WERI-Rb-1 (cell line): ENCODE measurements around the gene GGT5.
"Not testable (repeated sequence)": the region's sequence is repeated elsewhere in the genome, so short reads cannot be mapped to it uniquely, and the experiment has no call there.

Experiments used
- DNase-seq: peaks from one replicate; pipeline ENCODE4 v3.0.0-alpha.2; 2020
- H3K27ac ChIP-seq: fragments of 250-450 bp; sonication (Bioruptor Pico); 2 replicates; pipeline ENCODE4 v1.5.1; 2020; ENCODE audit warnings: mild to moderate bottlenecking, moderate library complexity
- H3K27me3 ChIP-seq: fragments of 250-450 bp; sonication (Bioruptor Pico); 2 replicates; pipeline ENCODE4 v1.5.1; 2021; ENCODE audit warnings: mild to moderate bottlenecking, low read depth, moderate library complexity; ENCODE audit not compliant: insufficient read depth, severe bottlenecking
- H3K36me3 ChIP-seq: fragments of 250-450 bp; sonication (Bioruptor Pico); 2 replicates; pipeline ENCODE4 v1.5.1; 2020; ENCODE audit warnings: mild to moderate bottlenecking, moderate library complexity
- H3K4me3 ChIP-seq: 2 replicates; pipeline ENCODE4 v1.5.1; 2011; ENCODE audit warnings: low read depth, mild to moderate bottlenecking, control low read depth, low read length
- H3K9me3 ChIP-seq: fragments of 250-450 bp; sonication (Bioruptor Pico); 2 replicates; pipeline ENCODE4 v1.5.1; 2021; ENCODE audit warnings: mild to moderate bottlenecking, moderate library complexity; ENCODE audit not compliant: severe bottlenecking
- CTCF ChIP-seq: IDR thresholded peaks from 2 replicates; pipeline ENCODE4 v1.5.1; 2011; ENCODE audit warnings: low read depth, mild to moderate bottlenecking, control low read depth, inconsistent platforms, low read length

Gene GGT5

GRCh38 chr22:24285245-24285644, 40.4 kb upstream of the GGT5 start:
- DNase-seq, result no peak
- Histone ChIP-seq H3K36me3 (peaks cover 7% of the 10 kb centered on the region; the same call in 1 of the 2 replicates), H3K27ac (no peak overlapping the region), H3K27me3 (no peaks in the 10 kb centered on the region), H3K9me3 (no peaks in the 10 kb centered on the region), H3K4me3 (no peak overlapping the region)
- no peak for TF ChIP-seq CTCF

DNA sequence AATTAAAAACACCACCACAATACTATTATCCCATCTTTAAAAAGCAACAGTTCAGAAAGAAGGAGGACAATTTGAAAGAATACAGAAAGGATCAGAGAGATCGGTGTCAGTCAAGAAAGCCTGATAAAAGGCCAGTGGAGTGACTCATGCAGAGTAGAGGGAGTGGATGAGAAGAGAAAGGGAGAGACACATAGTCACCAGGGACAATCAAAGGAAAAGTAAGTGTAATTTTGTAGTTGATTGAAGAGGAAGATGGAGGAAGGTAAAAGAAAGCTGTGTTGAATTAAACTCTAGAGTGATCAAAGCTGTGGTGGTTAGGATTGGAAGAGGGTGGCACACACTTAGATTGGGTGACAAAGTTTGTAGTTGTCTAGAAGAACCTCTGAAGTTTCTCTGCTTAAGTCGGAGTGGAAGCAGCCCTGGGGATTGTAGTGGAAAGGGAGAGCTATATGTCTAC, 39.9 kb upstream of the GGT5 start:
- no peak for TF ChIP-seq CTCF
- DNase-seq, result no peak
- Histone ChIP-seq H3K4me3 (no peak overlapping the region), H3K36me3 (peaks cover 7% of the 10 kb centered on the region; the same call in 1 of the 2 replicates), H3K27me3 (no peaks in the 10 kb centered on the region), H3K9me3 (no peaks in the 10 kb centered on the region), H3K27ac (no peak overlapping the region)

DNA sequence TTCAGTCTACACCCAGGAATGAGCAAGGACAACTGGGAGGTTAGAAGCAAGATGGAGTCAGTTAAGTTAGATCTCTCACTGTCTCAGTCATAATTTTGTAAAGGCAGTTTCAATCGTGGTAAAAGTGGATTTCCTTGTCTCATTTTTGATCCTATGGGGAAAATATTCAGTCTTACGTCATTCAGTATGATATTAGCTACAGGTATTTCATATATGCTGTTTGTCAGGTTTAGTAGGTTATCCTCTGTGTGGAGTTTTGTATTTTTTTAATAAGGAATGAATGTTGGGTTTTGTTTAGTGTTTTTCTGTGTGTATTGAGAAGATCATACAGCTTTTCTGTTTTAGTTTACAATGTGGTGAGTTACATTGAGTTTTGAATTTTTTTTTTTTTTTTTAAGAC, 37.5 kb upstream of the GGT5 start:
- no peak for DNase-seq
- Histone ChIP-seq H3K9me3 (no peaks in the 10 kb centered on the region), H3K27me3 (no peaks in the 10 kb centered on the region), H3K36me3 (peaks cover 7% of the 10 kb centered on the region; the same call in 1 of the 2 replicates), H3K4me3 (no peak overlapping the region), H3K27ac (no peak overlapping the region)
- no peak for TF ChIP-seq CTCF

DNA sequence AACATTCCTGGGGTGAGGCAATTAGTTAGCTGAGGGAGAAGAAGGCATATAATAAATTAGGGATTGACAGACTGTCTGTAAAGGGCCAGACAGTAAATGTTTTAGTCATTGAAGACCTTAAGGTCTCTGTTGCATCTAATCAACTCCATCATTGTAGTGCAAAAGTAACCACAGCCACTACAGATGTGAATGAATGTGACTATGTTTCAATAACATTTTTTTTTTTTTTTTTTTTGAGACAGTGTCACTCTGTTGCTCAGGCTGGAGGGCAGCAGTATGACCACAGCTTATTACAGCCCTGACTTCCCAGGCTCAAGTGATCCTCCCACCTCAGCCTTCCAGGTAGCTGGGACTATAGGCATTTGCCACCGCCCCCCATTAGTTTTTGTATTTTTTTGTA, 35.5 kb upstream of the GGT5 start:
- not testable (repeated sequence) for DNase-seq, H3K9me3 ChIP-seq, H3K27me3 ChIP-seq, H3K4me3 ChIP-seq, H3K36me3 ChIP-seq, H3K27ac ChIP-seq

GRCh38 chr22:24274696-24275405, 30.0 kb upstream of the GGT5 start:
- not testable (repeated sequence) for H3K27me3 ChIP-seq, H3K9me3 ChIP-seq, H3K4me3 ChIP-seq, DNase-seq, H3K36me3 ChIP-seq, H3K27ac ChIP-seq

DNA sequence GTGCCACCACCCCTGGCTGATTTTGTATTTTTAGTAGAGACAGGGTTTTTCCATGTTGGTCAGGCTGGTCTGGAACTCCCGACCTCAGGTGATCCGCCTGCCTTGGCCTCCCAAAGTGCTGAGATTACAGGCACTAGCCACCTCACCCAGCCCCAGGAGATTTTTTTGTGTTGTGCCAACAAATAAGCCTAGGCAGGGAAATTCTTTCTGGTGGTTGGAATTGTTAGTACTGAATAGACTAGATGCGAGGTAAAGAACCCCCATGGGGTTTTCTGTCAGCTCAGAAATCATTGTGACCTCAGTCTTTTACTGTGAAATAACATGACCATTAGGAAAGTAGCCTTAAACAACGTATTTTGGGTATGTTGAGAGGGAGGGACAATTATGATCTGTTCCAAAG, 29.0 kb upstream of the GGT5 start:
- H3K4me3 ChIP-seq, H3K27ac ChIP-seq, H3K27me3 ChIP-seq, H3K9me3 ChIP-seq, DNase-seq, H3K36me3 ChIP-seq: not testable (repeated sequence)

- H3K27ac ChIP-seq, result not testable (repeated sequence)
Observed at GRCh38 chr22:24273031-24273430, 28.1 kb upstream of the GGT5 start.

DNA sequence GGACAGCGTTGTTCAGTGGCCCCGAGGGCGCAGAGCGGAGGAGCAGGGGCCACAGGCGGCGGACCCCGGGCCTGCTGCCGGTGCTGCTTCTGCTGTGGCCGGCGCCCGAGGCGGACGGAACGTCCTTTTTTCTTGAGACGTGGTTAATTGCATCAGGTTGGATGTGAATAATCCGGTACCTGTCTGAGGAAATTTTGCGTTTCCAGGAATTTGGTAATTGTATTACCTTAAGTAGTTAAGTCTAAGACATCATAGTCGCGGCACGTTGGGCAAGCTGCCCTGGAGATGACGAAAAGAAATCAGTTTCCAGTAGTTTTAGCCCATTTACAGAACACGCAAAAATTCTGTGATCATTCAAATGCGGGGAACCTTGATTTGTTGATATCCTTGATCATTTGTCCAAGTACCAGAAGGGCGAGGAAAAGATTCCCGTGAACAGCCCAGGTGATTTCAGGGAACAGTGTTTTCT, 26.5 kb upstream of the GGT5 start:
- Histone ChIP-seq H3K36me3 (no peaks in the 10 kb centered on the region), H3K27ac (peak overlapping the region; percentile 97), H3K9me3 (no peaks in the 10 kb centered on the region), H3K27me3 (no peaks in the 10 kb centered on the region), H3K4me3 (peak overlapping the region; percentile 98)
- DNase-seq, result no peak
- TF ChIP-seq CTCF, result no peak

More at GRCh38 chr22:24273031-24273430, 28.1 kb upstream of the GGT5 start:
- not testable (repeated sequence) for DNase-seq, H3K9me3 ChIP-seq, H3K4me3 ChIP-seq, H3K27me3 ChIP-seq, H3K36me3 ChIP-seq
